Body of pancreas (tissue), 4 donors: ENCODE data around the gene ACTR3. TPM values are rescaled to one million over a fixed set of nuclear protein-coding genes. Genes with fewer than 3 reads are reported as not detected.

ENCODE experiments used
- ATAC-seq: fragments of 150-250 bp; one replicate; pipeline ENCODE4 v1.9.1; 2016
- DNase-seq, 4 donors: peaks; one replicate each; pipeline ENCODE4 v3.0.0-alpha.2; 2019
- H3K27ac ChIP-seq, 4 donors: fragments of 200-600 bp; sonication (generic); 1 replicate in 3 of 4; 2 replicates in 1 of 4; pipeline versions ENCODE4 v1.5.1 to v1.6.1; 2016 to 2019; ENCODE audit warnings: mild to moderate bottlenecking in 1 of 4, mixed read lengths in 1 of 4, moderate library complexity in 1 of 4
- H3K27me3 ChIP-seq, 2 donors: fragments of 200-600 bp; sonication (generic); one replicate each; pipeline ENCODE4 v1.6.0; 2016; ENCODE audit warnings: mild to moderate bottlenecking in 1 of 2
- H3K36me3 ChIP-seq, 2 donors: fragments of 200-600 bp; sonication (generic); replicated peaks in 1 of 2; 2 replicates each; pipeline ENCODE4 v1.5.1; 2016; ENCODE audit warnings: low read depth in 2 of 2; ENCODE audit not compliant: insufficient read depth in 1 of 2
- H3K4me1 ChIP-seq: fragments of 200-600 bp; sonication (generic); one replicate; pipeline ENCODE4 v1.6.0; 2016
- H3K4me3 ChIP-seq, 2 donors: fragments of 200-600 bp; sonication (generic); 1 replicate in 1 of 2; 2 replicates in 1 of 2; pipeline ENCODE4 v1.5.1; 2016 to 2019
- H3K9me3 ChIP-seq, 3 donors: fragments of 200-600 bp; sonication (generic); 1 replicate in 2 of 3; 2 replicates in 1 of 3; pipeline ENCODE4 v1.5.1; 2016
- CTCF ChIP-seq, 7 experiments: fragments of 450-650 bp in 4 of 7; fragments of 200-600 bp in 3 of 7; sonication (generic) in 3 of 7; IDR thresholded peaks; one replicate each; pipeline ENCODE4 v1.5.1; 2016 to 2019; ENCODE audit warnings: antibody characterized with exemption in 7 of 7
- POLR2A ChIP-seq, 3 donors: fragments of 450-650 bp; IDR thresholded peaks; one replicate each; pipeline ENCODE4 v1.6.1; 2016; ENCODE audit warnings: antibody characterized with exemption in 3 of 3, mild to moderate bottlenecking in 2 of 3
- WGBS, 2 donors: methylation state at CpG; one replicate each; pipeline ENCODE4 v1.1.5; 2017; 5-methylcytosine and 5-hydroxymethylcytosine counted together
- intact Hi-C: fragments of 100-400 bp; cut with DNase I; formaldehyde crosslinking; loops from one replicate; pipeline ENCODE4 v1.15.1; 2023
- total RNA-seq, 2 donors: library from RNA; depleted of rRNA; stranded (reverse); fragments of >200 nt; gene quantifications; one replicate each; pipeline ENCODE4 v1.1.0, GENCODE V29; 2016

Gene ACTR3
- total RNA-seq, 2 donors from 2014 or later, result 35.9 to 43.8 TPM

GRCh38 chr2:113875135-113875534 lies 14.8 kb upstream of the ACTR3 start:
- intact Hi-C loops, result no loop called here
- DNase-seq (no peak), ATAC-seq (no peak)
- Histone ChIP-seq H3K27me3 (no peaks in the 10 kb centered on the region), H3K9me3 (no peaks in the 10 kb centered on the region), H3K36me3 (no peaks in the 10 kb centered on the region), H3K4me3 (no peak overlapping the region), H3K4me1 (no peaks in the 10 kb centered on the region), H3K27ac (no peak overlapping the region)
- TF ChIP-seq POLR2A (IDR thresholded peaks at IDR 0.05) (no peak), CTCF (IDR thresholded peaks at IDR 0.05) (no peak)
- WGBS, 2 donors, result 50 to 63% methylated on average over 2 of the region's 2 CpGs

DNA sequence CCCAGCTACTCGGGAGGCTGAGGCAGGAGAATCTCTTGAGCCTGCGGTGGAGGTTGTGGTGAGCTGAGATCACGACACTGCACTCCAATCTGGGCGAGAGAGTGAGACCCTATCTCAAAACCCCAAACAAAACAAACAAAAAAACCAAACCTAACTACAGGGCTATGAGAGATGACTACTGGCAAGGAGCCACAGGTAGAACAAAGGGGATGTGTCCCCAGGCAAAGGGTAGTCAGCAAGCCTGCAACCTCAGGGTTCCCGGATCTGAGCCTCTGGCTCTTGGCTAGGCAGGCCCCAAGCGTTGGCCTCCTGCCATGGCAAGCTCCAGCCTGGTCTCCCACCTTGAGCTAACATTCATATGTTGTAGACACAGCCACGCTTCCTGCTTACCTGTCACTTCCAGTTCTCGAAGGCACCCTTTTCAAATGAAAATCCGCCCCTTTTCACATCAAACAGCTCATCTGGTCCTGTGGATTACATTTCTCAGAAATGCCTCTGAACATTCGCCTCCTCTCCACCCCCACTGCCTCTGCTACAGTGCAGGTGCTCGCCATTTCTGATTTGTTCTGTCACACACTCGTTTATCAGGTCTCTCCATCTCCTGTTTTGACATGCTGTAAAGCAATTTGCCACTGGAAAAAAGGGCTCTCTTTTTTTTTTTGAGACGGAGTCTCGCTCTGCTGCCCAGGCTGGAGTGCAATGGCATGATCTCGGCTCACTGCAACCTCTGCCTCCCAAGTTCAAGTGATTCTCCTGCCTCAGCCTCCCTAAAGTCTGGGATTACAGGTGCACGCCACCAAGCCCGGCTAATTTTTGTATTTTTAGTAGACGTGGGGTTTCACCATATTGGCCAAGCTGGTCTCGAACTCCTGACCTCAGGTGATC lies 13.1 kb upstream of the ACTR3 start:
- DNase-seq, result peak; percentile 59 to 83 (median 74)
- ATAC-seq, result peak; percentile 95
- Histone ChIP-seq H3K36me3 (no peaks in the 10 kb centered on the region), H3K27ac (peak overlapping the region in 3 of 4 donors; percentile 48 to 70 (median 51)), H3K27me3 (no peaks in the 10 kb centered on the region), H3K9me3 (no peaks in the 10 kb centered on the region), H3K4me3 (no peak overlapping the region), H3K4me1 (no peaks in the 10 kb centered on the region)
- WGBS, 2 donors, result 47 to 52% methylated on average over 19 of the region's 19 CpGs
- no peak for TF ChIP-seq POLR2A (IDR thresholded peaks at IDR 0.05)
- TF ChIP-seq CTCF (IDR thresholded peaks at IDR 0.05), result no peak
- intact Hi-C loops, result no loop called here

DNA sequence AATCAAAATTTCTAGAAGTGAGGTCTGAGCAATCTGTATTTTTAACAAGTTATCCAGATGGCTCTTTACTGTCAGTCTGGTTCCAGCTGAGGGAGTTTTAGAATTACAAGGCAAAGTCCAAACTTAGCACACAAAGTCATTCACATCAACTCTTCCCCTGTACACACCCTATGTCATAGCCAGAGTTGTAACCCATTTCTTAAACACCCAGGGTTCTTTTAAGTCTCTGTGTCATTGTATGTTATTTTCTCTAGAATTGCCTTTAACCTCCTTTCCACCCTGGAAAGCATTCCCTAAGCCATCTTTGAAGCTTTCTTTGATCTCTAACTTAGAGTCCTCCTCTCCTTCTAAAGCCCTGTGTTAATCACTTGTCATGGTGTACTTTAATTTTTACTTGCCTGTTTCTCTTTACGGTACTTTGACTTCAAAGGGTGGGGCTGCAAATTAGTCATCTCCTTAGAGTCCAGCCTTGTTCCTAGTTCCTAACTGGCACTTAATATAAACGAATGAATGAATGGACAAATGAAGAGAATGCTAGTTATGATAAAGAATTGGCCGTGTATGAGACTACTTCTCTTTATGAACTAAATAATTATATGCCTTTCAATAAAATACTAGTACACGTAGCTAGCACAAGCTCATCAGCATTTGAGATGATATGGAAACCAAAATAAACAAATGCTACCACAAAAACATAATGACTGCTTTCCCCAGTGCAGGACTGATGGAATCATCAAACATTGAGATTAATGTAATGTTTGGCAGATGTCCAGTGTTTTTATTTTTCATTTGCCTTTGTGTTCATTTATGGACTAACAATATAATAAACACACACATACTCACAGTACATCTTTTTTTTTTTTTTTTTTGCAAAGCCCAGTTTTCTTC lies 11.9 kb upstream of the ACTR3 start:
- Histone ChIP-seq H3K36me3 (no peaks in the 10 kb centered on the region), H3K9me3 (no peaks in the 10 kb centered on the region), H3K27me3 (no peaks in the 10 kb centered on the region), H3K27ac (peak overlapping the region in 1 of 4 donors; percentile 70), H3K4me1 (no peaks in the 10 kb centered on the region), H3K4me3 (no peak overlapping the region)
- no peak for DNase-seq
- intact Hi-C loops, result no loop called here
- TF ChIP-seq CTCF (IDR thresholded peaks at IDR 0.05), result no peak
- no peak for TF ChIP-seq POLR2A (IDR thresholded peaks at IDR 0.05)
- WGBS, 2 donors, result 45 to 47% methylated on average over 4 of the region's 4 CpGs
- ATAC-seq, result no peak

- Histone ChIP-seq H3K27me3 (no peaks in the 10 kb centered on the region), H3K27ac (no peak overlapping the region), H3K36me3 (no peaks in the 10 kb centered on the region), H3K4me3 (no peak overlapping the region), H3K9me3 (no peaks in the 10 kb centered on the region), H3K4me1 (no peaks in the 10 kb centered on the region)
- WGBS, 2 donors, result 65 to 76% methylated on average over 1 of the region's 1 CpG
- no peak for DNase-seq
- no peak for ATAC-seq
- intact Hi-C loops, result no loop called here
- TF ChIP-seq CTCF (IDR thresholded peaks at IDR 0.05) (no peak), POLR2A (IDR thresholded peaks at IDR 0.05) (no peak)
Measured at GRCh38 chr2:113878743-113879142, 11.1 kb upstream of the ACTR3 start.
